GM12873 (cell line): ENCODE data around the gene SHANK1.

Source experiments
- CTCF ChIP-seq: IDR thresholded peaks from 2 replicates; pipeline ENCODE4 v1.5.1; 2012; ENCODE audit warnings: low read depth, mild to moderate bottlenecking, moderate library complexity, low read length, control low read depth; ENCODE audit not compliant: insufficient read depth; ENCODE audit errors: missing control alignments

The SHANK1 gene

GRCh38 chr19:50667759-50668231 lies 51.8 kb downstream of the SHANK1 start:
- no peak for TF ChIP-seq CTCF

- TF ChIP-seq CTCF: no peak
These were observed 52.3 kb downstream of the SHANK1 start for GRCh38 chr19:50667177-50667758.

GRCh38 chr19:50666346-50667176 lies 53.0 kb downstream of the SHANK1 start:
- TF ChIP-seq CTCF: no peak

GRCh38 chr19:50664204-50664603 lies 55.4 kb downstream of the SHANK1 start:
- no peak for TF ChIP-seq CTCF

- no peak for TF ChIP-seq CTCF
These were observed 56.2 kb downstream of the SHANK1 start for GRCh38 chr19:50663482-50663790.

- TF ChIP-seq CTCF: no peak
These were observed 56.7 kb downstream of the SHANK1 start for GRCh38 chr19:50662651-50663481.
